IPS-NIHi11 (cell line): Measurements from ENCODE around the gene AGAP1.
"Not testable (repeated sequence)": the region's sequence is repeated elsewhere in the genome, so short reads cannot be mapped to it uniquely, and the experiment has no call there.

Source experiments
- DNase-seq: peaks from one replicate; pipeline ENCODE4 v3.0.0; 2012; ENCODE audit warnings: mixed read lengths, low spot score

AGAP1 gene

GRCh38 chr2:236073867-236074655 is 580.2 kb downstream of the AGAP1 start:
- no peak for DNase-seq

- DNase-seq = no peak
These were observed 582.0 kb downstream of the AGAP1 start for GRCh38 chr2:236075802-236076201.

DNA sequence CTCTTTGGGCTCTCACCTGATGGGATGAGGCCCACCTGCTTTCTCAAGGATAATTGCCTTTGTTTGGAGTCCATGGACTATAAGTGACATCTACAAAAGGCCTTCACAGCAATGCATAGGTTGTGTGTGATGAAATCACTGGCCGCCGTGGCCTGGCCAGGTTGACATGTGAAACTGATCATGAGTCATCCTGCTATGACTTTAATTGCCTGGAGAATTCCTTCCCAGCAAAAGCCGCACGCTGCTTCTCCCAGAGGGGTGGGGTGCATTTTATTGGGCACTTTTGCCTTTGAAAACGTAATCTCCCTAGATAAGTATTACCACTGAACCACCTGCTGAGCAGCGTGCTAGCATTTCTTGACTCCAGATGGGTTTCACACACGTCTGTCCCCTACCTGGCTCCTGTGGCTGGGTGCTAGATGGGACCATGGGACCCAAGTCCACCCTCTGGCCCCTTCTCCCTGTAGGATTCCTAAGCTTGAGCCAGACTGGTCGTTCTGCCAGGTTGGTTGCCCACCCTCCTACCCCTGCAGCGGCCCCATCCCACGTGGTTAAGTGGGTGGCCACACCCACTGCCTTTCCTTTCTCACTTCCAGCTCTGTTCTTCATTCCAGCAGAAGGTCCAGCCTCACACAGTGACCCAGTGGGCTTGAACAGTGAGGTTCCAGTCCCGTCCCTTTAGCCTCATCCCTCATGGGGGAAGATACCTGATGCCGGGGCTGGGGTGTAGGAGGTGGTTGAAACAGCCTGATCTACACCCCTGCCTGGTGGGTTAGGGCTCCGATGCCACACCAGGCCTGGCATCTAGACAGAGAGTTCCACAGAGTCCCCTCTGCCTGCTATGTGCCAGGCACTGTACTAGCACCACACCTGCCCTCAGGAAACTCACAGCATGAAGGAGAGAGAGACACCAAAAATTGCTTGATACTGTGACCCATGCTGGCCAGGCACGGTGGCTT is 584.7 kb downstream of the AGAP1 start:
- peak; percentile 52 for DNase-seq

- DNase-seq = no peak
These were observed 586.6 kb downstream of the AGAP1 start for GRCh38 chr2:236080412-236080811.

DNA sequence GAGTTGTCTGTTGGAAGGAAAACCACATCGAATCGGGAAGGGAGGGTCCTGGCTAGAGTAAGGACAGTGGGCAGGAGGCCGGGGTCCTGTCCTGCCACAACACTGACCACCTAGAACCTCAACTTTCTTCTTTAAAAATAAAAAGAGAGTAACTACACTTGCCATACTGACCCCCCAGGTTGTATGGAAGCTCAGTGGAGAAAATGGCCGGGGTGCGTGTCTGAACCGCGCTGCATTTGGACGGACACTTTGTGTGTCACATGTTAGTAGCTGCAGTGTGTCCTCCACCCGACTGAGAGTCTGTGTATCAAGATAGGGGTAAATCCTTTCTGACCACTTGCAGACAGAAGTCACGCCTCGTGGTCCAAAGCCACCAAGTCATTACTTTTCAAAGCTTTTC is 587.3 kb downstream of the AGAP1 start:
- DNase-seq = no peak

GRCh38 chr2:236082061-236082460 is 588.2 kb downstream of the AGAP1 start:
- DNase-seq = no peak

DNA sequence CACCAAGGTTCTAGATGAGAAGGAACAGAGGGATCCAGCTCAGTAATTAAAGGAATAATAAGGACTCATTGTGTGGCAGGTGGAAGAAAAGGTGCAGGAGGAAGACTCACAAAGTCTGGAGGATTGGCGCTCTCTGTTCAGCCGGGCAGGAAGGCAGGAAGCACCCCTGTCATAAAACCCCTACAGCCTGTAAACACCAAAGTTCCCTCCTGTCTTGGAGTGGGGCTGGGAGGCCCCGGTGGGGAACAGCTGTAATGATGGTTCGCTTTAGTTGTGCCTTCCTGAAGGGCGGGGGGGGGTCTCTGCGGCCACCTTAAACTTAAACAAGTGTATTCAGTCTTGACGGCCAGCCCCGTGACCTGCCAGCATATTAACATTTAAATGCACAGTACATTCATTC is 590.1 kb downstream of the AGAP1 start:
- no peak for DNase-seq

GRCh38 chr2:236085211-236085610 is 591.4 kb downstream of the AGAP1 start:
- DNase-seq = no peak

DNA sequence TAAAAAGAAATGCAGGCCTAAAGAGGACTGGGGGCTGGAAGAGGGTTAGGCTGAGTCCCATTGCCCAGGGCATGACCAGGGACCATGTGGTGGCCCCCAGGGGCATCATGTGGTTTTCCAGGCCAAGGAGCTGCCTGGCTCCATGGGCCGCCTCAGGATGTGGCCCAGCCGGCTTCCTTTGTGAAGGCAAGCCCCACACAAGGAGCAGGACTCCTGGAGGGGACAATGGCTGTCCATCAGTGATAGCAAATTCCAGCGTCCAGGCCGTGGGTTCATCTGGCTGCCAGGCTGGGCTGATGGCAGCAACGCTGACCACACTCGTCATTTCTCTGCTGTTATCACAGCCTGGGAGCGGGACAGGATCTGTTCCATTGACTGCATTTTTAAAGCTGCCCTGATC is 591.8 kb downstream of the AGAP1 start:
- DNase-seq = no peak

DNA sequence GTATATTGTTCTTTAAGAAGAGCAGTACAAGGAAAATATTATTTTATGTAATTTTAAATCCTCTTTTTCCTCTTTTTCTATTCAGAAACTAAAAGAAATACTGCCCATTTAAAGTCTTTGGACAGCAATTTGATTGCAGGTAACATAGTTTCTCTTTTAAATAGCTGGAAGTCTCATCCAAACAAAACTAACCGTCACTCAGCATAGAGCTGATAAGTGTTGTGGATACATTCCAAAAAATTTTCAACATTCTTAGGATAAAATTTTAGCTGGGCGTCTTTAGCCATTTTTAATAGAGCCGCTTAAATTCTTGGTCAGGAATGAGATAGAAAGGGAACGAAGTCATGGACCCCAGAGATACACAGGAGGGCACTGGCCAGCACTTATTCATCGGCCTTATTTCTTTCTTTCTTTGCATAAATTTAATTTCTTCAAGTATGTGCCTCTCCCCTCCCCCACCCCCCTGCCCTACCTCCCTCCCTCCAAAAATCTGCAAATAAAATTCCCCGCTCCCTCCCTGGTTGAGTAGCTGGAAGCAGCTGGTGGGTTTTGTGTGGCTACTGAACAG is 592.6 kb downstream of the AGAP1 start:
- DNase-seq = no peak

DNA sequence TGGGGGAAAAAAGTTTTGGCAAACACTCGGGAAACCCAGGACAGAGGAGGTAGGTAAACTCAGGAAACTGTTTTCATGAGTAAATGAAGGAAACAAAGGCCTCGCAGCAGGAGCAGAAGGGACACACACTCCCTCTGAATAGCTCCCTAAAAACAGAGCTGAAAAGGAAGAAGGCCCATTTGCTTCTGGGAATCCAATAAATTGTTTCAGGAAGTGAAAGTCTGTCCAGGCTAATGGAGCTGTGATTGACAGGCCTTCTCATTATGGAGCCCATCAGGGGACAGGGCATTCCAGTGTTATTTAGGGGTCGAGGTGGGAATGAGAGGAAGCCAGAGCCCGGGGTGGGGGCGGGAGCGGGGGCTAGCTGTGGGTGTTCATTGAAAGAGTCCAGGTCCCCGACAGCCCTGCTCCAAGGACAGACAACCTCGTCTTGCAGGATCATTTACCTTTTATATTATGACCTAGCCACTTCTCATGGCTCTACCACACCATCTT is 593.2 kb downstream of the AGAP1 start:
- DNase-seq = peak; percentile 44

DNA sequence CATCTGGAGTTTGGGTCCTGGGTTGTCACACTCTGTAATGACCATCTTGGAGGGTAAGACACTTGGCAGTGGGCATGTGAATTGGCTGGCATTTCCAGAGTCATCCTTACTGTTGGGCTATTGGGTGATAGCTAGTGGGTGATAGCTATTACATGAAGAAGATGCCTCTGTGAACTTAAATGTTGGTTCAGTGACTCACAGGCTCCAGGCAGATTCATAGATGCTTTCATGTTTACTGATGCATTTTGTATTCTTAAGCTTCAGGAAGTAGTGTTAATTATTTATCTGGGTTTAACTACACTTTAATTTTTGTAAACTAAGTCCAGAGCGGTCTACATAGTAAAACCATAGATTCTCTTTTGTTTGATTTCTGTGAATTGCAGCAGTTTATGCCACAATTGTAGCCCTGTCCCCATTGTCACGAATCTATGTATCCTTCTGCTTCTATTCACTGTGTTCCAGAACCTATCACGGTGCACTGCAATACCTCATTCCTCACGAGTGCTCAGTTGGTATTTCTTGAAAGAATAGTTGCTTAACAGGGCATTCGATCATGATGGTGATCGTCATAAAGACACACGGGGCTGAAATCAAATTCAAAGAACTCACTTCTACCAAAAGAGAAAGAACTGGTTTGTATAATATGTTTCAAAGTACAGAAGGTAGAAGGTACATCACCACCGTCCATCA is 594.7 kb downstream of the AGAP1 start:
- no peak for DNase-seq

DNA sequence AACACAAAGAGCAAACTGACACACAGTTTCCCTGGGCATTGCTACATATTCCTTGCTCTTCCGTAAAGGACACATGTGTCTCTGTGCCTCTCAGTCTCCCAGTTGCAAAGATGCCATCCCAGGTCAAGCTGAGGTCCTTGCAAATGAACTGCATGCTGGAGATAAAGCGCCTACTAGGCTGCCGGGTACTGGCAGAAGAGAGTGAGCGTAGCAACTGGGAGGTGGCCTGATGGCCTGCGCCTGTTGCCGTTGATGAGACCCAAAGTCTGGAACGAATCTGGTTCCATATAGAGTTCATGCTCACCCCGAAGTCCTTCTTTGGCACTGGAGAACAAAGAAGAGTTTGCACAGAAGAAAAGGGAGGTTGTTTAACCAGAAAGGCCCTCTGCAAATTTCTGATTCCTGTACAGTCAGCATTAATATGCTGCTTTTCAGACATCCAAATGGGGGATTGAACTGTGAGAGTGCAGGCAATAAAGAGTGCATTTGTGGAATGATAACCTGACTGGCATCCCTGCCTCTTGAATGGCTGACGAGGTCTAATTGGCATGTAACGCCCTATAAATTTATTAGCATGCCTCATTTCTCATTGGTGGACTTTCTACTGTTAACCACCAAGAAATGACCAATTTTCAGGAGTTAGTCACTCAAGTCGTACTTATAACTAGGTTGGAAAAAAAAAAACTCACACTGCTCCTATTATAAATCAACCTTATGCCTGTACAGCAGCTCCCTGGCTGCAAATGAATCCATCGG is 595.6 kb downstream of the AGAP1 start:
- no peak for DNase-seq

DNA sequence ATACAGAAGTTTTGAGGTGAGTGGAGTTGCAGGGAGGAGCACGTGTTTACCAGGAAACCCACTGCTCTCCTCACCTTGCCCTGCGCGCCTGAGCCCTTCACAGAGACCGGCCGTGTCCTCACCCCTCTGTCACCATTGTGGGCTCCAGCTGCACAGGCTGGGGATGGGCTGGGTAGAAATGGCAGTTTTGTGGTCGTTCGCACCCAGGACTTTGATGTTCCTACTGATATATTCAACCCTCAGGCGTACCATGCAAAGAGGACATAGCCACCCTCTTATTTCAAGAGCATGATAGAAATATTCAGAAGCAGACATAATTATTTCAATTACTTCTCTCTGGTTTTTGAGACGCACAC is 596.2 kb downstream of the AGAP1 start:
- DNase-seq = no peak

DNA sequence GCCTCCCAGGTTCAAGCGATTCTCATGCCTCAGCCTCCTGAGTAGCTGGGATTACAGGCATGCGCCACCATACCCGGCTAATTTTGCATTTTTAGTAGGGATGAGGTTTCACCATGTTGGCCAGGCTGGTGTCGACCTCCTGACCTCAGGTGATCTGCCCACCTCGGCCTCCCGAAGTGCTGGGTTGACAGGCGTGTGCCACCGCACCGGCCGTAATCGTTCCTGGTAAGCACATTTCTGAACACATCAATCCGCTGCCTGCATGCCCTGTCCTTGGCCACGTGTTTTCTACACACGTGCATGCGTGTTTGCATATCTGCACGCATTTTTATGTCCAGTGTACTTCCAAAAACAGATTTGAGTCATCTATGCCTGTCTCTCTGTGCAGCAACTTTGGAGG is 597.0 kb downstream of the AGAP1 start:
- DNase-seq = not testable (repeated sequence)

DNA sequence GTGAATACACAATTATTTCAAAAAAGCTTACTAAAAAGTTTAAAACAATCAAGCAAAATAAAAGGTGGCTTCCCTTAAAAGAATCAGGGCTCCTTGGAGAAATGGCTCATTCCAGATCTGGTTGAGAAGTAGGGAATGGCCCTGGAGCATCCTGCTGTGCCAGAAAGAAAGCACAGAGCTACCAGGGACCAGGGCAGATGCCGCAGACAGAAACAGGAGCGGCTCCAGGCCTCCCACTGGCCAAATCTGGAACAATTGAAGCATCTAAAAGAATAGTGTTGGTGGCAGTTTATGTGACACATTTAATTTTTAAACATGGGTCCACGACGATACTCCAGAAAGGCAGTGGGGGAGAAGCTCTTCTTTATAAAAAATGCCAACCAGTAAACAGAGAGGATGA is 598.9 kb downstream of the AGAP1 start:
- DNase-seq = peak; percentile 24

GRCh38 chr2:236093134-236093533 is 599.3 kb downstream of the AGAP1 start:
- DNase-seq = no peak

DNA sequence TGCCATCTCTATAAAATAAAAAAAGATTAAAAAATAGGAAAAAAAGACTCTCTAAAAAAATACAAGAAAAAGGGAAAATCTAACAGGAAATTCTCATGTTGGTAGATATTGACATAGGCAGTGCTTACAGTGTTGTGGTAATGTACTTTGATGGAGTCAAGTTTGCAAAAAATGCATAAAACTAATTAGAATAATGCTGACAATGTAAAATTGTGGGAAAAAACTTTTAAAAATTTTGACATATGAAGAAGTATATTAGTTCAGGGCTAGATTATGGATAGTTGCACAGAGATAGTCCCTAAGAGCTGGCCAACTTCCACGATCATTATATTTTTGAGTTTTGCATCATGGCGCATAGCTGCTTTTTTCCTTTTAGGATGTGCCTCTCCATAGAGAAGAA is 601.7 kb downstream of the AGAP1 start:
- DNase-seq = no peak

DNA sequence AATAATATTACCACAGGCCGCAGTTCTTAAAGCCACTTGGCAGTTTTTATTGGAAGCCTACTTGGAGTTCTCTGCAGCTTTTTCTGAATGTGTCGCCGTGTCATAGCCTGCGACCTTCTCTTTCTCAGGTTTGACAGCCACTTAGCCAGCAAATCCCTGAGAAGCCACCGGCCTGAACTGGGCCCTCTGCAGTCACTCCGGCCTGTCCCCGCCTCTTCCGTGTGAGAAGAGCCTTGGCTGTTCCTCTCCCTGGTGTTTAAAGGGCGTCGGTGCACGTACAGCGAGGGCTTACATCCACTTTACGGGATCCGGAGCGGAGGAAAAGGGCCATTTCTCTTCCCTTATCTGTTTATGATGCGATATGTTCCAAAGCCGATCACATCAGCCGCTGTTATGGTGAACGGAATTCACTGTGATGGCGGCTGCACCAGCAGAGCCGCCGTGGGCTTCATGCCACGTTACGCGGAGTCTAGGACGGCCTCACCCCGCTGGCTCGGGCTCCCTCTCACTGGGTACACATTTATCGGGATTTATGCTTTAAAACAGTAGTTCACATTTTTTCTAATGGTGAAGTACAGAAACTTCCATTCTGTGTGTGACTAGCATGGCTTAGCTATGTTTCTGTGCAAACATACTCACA is 607.6 kb downstream of the AGAP1 start:
- peak; percentile 38 for DNase-seq

DNA sequence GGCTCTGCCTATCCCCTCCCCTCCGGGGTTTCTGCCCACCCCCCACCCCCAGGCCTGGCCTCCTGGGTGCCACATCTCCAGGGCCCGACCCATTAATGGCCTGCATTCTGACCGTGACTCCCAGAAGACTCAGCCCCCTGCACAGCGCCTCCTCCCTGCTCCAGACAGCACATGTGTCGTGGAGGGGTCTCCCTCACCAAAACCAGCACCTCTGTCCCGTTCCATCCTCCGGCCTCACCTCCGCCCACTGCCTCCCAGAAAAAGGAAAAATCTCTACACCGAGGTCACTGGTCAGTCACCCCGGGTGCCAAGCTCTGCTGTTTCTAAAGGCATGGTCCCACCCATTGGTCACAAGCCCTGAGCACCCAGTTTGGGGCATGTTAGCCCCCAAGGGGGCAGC is 609.1 kb downstream of the AGAP1 start:
- DNase-seq = no peak

DNA sequence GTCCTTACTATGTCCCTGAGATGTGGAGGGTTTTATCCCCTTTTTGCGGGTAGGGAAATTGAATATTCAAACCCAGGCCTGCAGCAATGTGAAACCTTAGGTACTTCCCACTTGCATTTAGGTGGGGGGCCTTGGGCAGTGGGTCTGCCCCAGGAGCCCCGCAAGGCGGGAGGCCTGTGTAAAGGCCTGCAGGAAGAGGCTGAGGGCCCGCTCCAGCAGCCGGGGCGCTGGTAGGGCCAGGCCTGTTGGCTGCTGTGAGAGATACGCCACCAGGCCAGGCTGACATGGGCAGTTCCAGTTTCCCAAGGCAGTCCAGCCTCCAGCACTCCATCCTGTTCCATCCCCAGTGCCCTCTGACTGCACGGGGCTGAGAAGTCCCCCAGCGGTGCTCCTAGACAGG is 610.1 kb downstream of the AGAP1 start:
- DNase-seq = no peak
